ENCODE measurements around the gene MEF2C. TPM values are rescaled to one million over a fixed set of nuclear protein-coding genes. Genes with fewer than 3 reads are reported as not detected.

Gene MEF2C
- total and polyA plus RNA-seq, 2 of the 13 experiments (the other 11 are each of a cell fraction or from before 2014, with no cell fraction given), result 0.02 TPM; not detected in 1

- Histone ChIP-seq H3K4me1 (ENCODE audit: insufficient read depth, low read length) (no peaks in the 10 kb centered on the region), H3K4me2 (ENCODE audit: low read depth, low read length) (no peak overlapping the region), H2AFZ (ENCODE audit: low read length) (no peak overlapping the region), H3K27ac (ENCODE audit: extremely low read length, insufficient read depth, low read length) (no peak overlapping the region), H3K9ac (ENCODE audit: insufficient read depth, low read depth, low read length) (no peak overlapping the region), H3K27me3 (ENCODE audit: control insufficient read depth in 1 of 2, insufficient read depth in 2 of 2, low read length in 2 of 2) (peaks cover 2 to 78% of the 10 kb centered on the region in 2 experiments; a peak in 3 of 5 replicates), H3K36me3 (replicated peaks in 1 of 2; ENCODE audit: control insufficient read depth in 1 of 2, insufficient read depth in 2 of 2, low read length in 2 of 2) (no peaks in the 10 kb centered on the region), H4K20me1 (ENCODE audit: insufficient read depth, low read length) (no peaks in the 10 kb centered on the region), H3K79me2 (ENCODE audit: insufficient read depth, low read length) (no peaks in the 10 kb centered on the region), H3K9me3 (ENCODE audit: low read length) (no peaks in the 10 kb centered on the region), H3K4me3 (replicated peaks in 1 of 3; ENCODE audit: insufficient read depth in 1 of 3, low read depth in 2 of 3, low read length in 3 of 3) (no peak overlapping the region)
- FAIRE-seq (no peak), DNase-seq (ENCODE audit: low spot score) (no peak), ATAC-seq (no peak)
- ChIA-PET POLR2A (no interaction called here), CTCF (ENCODE audit: low intra/inter-chr PET ratio, low total read pairs) (no interaction called here)
- intact Hi-C loops (cut with micrococcal nuclease; ENCODE audit: unreplicated experiment) (no loop called here), in situ Hi-C loops (cut with HindIII; ENCODE audit: extremely low pct_ligation_motif_present, low pct_unique_long_range_greater_than_20kb) (loop anchor here (5.0 to 25.0 kb wide), 2 partner anchors 904 to 1274 kb away; partner anchors contain the start of gene CCNH)
- 43% methylated on average over 15 of the region's 15 CpGs for WGBS (ENCODE audit: low lambda C conversion rate)
- BruUV-seq (replicated peaks), result no TSS peak
- TF ChIP-seq NFE2 (CRISPR knock-in tag; IDR thresholded peaks at IDR 0.05) (no peak), ZHX2 (IDR thresholded peaks at IDR 0.05; ENCODE audit: low read depth) (no peak), ZHX2 (CRISPR knock-in tag; IDR thresholded peaks at IDR 0.05; ENCODE audit: borderline replicate concordance) (no peak), ELF1 (CRISPR knock-in tag; IDR thresholded peaks at IDR 0.05) (no peak), ZBTB1 (CRISPR knock-in tag; IDR thresholded peaks at IDR 0.05; ENCODE audit: borderline replicate concordance) (no peak), GMEB2 (CRISPR knock-in tag; IDR thresholded peaks at IDR 0.05; ENCODE audit: low read depth) (no peak), ZNF766 (CRISPR knock-in tag; IDR thresholded peaks at IDR 0.05; ENCODE audit: borderline replicate concordance) (no peak), HOXD1 (CRISPR knock-in tag; IDR thresholded peaks at IDR 0.05) (no peak), MAF1 (CRISPR knock-in tag; IDR thresholded peaks at IDR 0.05; ENCODE audit: borderline replicate concordance) (no peak), SUZ12 (IDR thresholded peaks at IDR 0.05; ENCODE audit: low read depth, low read length) (no peak)
These were observed 196.3 kb downstream of the MEF2C start for GRCh38 chr5:88686726-88687125.
